K562 (cell line): ENCODE measurements around the gene IL31. TPM values are rescaled to one million over a fixed set of nuclear protein-coding genes. Genes with fewer than 3 reads are reported as not detected.

Experiments used
- ATAC-seq: fragments of 200-7000 bp; cut with Tn5 transposase; 3 replicates; pipeline ENCODE4 v1.9.1; 2020; ENCODE audit warnings: moderate library complexity
- BruUV-seq: library from RNA; stranded (reverse); fragments of 400-500 nt; replicated peaks from 2 replicates; lab custom pipeline; 2021; lab: Mats Ljungman, UMichigan
- CTCF ChIA-PET: fragments of 300-600 bp; formaldehyde crosslinking; extraction: SDS; loops from one replicate; lab custom pipeline; 2021; ENCODE audit warnings: low intra/inter-chr PET ratio; lab: Yijun Ruan, JAX
- POLR2A ChIA-PET: fragments of 300-600, 350-650 bp; sonication (Branson Sonifier 250); formaldehyde crosslinking; extraction: SDS; loops from one replicate; lab custom pipeline; 2021; ENCODE audit warnings: antibody characterized with exemption, inconsistent platforms; lab: Yijun Ruan, JAX
- DNase-seq, 4 experiments: peaks; one replicate each; pipeline versions ENCODE4 v3.0.0 to v3.0.0-alpha.2; 2011 to 2018; ENCODE audit warnings: low spot score in 3 of 4, mixed read lengths in 3 of 4; ENCODE audit errors: extremely low read depth in 1 of 4
- FAIRE-seq: peaks from 2 replicates; lab custom pipeline; 2011; peaks lifted over from hg19 to GRCh38; lab: Jason Lieb, UNC
- H2AFZ ChIP-seq: 2 replicates; pipeline ENCODE4 v1.6.0; 2011; ENCODE audit warnings: low read depth, low read length, control low read depth, inconsistent platforms
- H3K27ac ChIP-seq: fragments of 200-600 bp; 3 replicates; pipeline ENCODE4 v1.8.0; 2011; ENCODE audit warnings: low read depth, mild to moderate bottlenecking, control low read depth, inconsistent platforms, low read length, moderate library complexity, mixed read lengths; ENCODE audit errors: extremely low read depth
- H3K27me3 ChIP-seq, 2 experiments: fragments of 300-600 bp in 1 of 2; 2 replicates in 1 of 2; 3 replicates in 1 of 2; pipeline versions ENCODE4 v1.6.0 to v1.8.0; 2011; ENCODE audit warnings: inconsistent platforms in 2 of 2, low read length in 2 of 2, mild to moderate bottlenecking in 1 of 2, mixed read lengths in 1 of 2, moderate library complexity in 1 of 2; ENCODE audit not compliant: control insufficient read depth in 2 of 2, insufficient read depth in 2 of 2
- H3K36me3 ChIP-seq: fragments of 300-600 bp; 3 replicates; pipeline ENCODE4 v1.8.0; 2011; ENCODE audit warnings: mild to moderate bottlenecking, low read length, inconsistent platforms; ENCODE audit not compliant: control insufficient read depth, insufficient read depth
- H3K4me1 ChIP-seq, 2 experiments: fragments of 200-600 bp in 1 of 2; replicated peaks in 1 of 2; 2 replicates in 1 of 2; 3 replicates in 1 of 2; pipeline versions ENCODE4 v1.5.1 to v1.8.0; 2011; ENCODE audit warnings: inconsistent platforms in 2 of 2, low read length in 2 of 2, mild to moderate bottlenecking in 1 of 2, mixed read lengths in 1 of 2, moderate library complexity in 1 of 2; ENCODE audit not compliant: control insufficient read depth in 2 of 2, insufficient read depth in 2 of 2
- H3K4me2 ChIP-seq: 2 replicates; pipeline ENCODE4 v1.6.1; 2011; ENCODE audit warnings: low read length, control low read depth, inconsistent platforms, mixed read lengths; ENCODE audit not compliant: insufficient read depth
- H3K4me3 ChIP-seq: fragments of 200-600 bp; sonication (generic), shearing (Covaris generic); 2 replicates; pipeline ENCODE4 v1.5.1; 2016; ENCODE audit warnings: control low read depth, inconsistent platforms
- H3K79me2 ChIP-seq: fragments of 200-600 bp; 3 replicates; pipeline ENCODE4 v1.8.0; 2011; ENCODE audit warnings: low read length, inconsistent platforms; ENCODE audit not compliant: control insufficient read depth, insufficient read depth
- H3K9ac ChIP-seq, 2 experiments: 2 replicates each; pipeline versions ENCODE4 v1.6.0 to v1.6.1; 2011; ENCODE audit warnings: low read depth in 2 of 2, low read length in 2 of 2, control low read depth in 1 of 2, inconsistent platforms in 1 of 2, mild to moderate bottlenecking in 1 of 2, mixed read lengths in 1 of 2; ENCODE audit not compliant: insufficient read depth in 1 of 2
- H3K9me1 ChIP-seq: one replicate; pipeline ENCODE4 v1.6.0; 2011; ENCODE audit warnings: inconsistent platforms, mild to moderate bottlenecking, low read length, moderate library complexity; ENCODE audit not compliant: control insufficient read depth, insufficient read depth
- H3K9me3 ChIP-seq: replicated peaks from 2 replicates; pipeline ENCODE4 v1.5.1; 2011; ENCODE audit warnings: low read depth, low read length, inconsistent platforms; ENCODE audit not compliant: control insufficient read depth, insufficient read depth
- H4K20me1 ChIP-seq: replicated peaks from 2 replicates; pipeline ENCODE4 v1.6.1; 2011; ENCODE audit warnings: low read length, inconsistent platforms, mixed read lengths; ENCODE audit not compliant: control insufficient read depth, insufficient read depth
- ARID1B ChIP-seq: fragments of 450-650 bp; IDR thresholded peaks from 2 replicates; pipeline ENCODE4 v1.6.1; 2016; ENCODE audit warnings: antibody characterized with exemption, mild to moderate bottlenecking, inconsistent platforms
- CBX5 ChIP-seq: IDR thresholded peaks from 2 replicates; pipeline ENCODE4 v1.6.1; 2014; ENCODE audit warnings: low read depth, borderline replicate concordance
- CHAMP1 ChIP-seq: fragments of 450-650 bp; IDR thresholded peaks from 2 replicates; pipeline ENCODE4 v1.6.1; 2016; ENCODE audit warnings: mild to moderate bottlenecking
- KDM4B ChIP-seq, 2 experiments: fragments of 450-650 bp in 1 of 2; sonication (generic) in 1 of 2; IDR thresholded peaks; 2 replicates each; pipeline ENCODE4 v1.6.1; 2016 to 2017; ENCODE audit warnings: borderline replicate concordance in 2 of 2, antibody characterized with exemption in 1 of 2, low read depth in 1 of 2, mild to moderate bottlenecking in 1 of 2
- POLR2B ChIP-seq: fragments of 450-650 bp; IDR thresholded peaks from 2 replicates; pipeline ENCODE4 v1.6.1; 2018; ENCODE audit warnings: low read depth; ENCODE audit not compliant: partially characterized antibody
- POLR2G ChIP-seq: fragments of 200-400 bp; formaldehyde crosslinking; IDR thresholded peaks from 2 replicates; pipeline ENCODE4 v1.6.1; 2017; ENCODE audit warnings: low read depth, mild to moderate bottlenecking, antibody characterized with exemption, low read length, moderate library complexity
- RBBP5 ChIP-seq: fragments of 200-600 bp; sonication (generic); IDR thresholded peaks from 2 replicates; pipeline ENCODE4 v1.6.1; 2012; ENCODE audit warnings: borderline replicate concordance, mild to moderate bottlenecking, low read length, control low read depth, inconsistent platforms; ENCODE audit not compliant: insufficient read depth, poor library complexity, severe bottlenecking
- SETDB1 ChIP-seq: IDR thresholded peaks from one replicate; pipeline ENCODE4 v1.6.1; 2012; ENCODE audit warnings: low read length, control low read depth, inconsistent platforms
- SIN3A ChIP-seq, 2 experiments: fragments of 150-350 bp in 1 of 2; IDR thresholded peaks; 2 replicates each; pipeline ENCODE4 v1.6.1; 2011 to 2016; ENCODE audit warnings: borderline replicate concordance in 2 of 2, low read depth in 2 of 2, low read length in 2 of 2, mild to moderate bottlenecking in 2 of 2, moderate library complexity in 2 of 2; ENCODE audit not compliant: control insufficient read depth in 1 of 2
- THAP7 ChIP-seq: fragments of 250-450 bp; sonication (Bioruptor Pico); IDR thresholded peaks from 2 replicates; pipeline ENCODE4 v1.5.0; 2021
- THRA ChIP-seq: fragments of 450-650 bp; IDR thresholded peaks from 2 replicates; pipeline ENCODE4 v1.6.1; 2017; ENCODE audit warnings: mild to moderate bottlenecking, moderate library complexity
- YBX1 ChIP-seq: fragments of 450-650 bp; IDR thresholded peaks from 2 replicates; pipeline ENCODE4 v1.7.1; 2016; ENCODE audit warnings: mild to moderate bottlenecking
- ZNF217 ChIP-seq: sonication (generic); formaldehyde crosslinking; IDR thresholded peaks from 2 replicates; pipeline ENCODE4 v1.8.0; 2022; ENCODE audit warnings: mild to moderate bottlenecking, missing genetic modification reagents
- WGBS: fragments of 100-300 bp; shearing (Covaris generic); methylation state at CpG from one replicate; pipeline ENCODE4 v1.1.6; 2016; ENCODE audit warnings: low coverage, mixed read lengths; ENCODE audit not compliant: insufficient coverage; ENCODE audit errors: missing lambda C conversion rate; 5-methylcytosine and 5-hydroxymethylcytosine counted together
- in situ Hi-C: fragments of 300-500 bp; cut with MboI; formaldehyde crosslinking; loops from 4 replicates; pipeline ENCODE4 v1.15.0; 2018; ENCODE audit warnings: inconsistent platforms, mixed read lengths
- intact Hi-C: fragments of 100-400 bp; cut with micrococcal nuclease; formaldehyde crosslinking; loops from 2 replicates; pipeline ENCODE4 v1.14.2; 2022
- polyA plus RNA-seq, 8 experiments: library from polyadenylated mRNA; depleted of rRNA in 4 of 8; stranded (reverse) in 5 of 8; unstranded in 3 of 8; fragments of >200 nt; fragmentation: Nextera tagmentation in 2 of 8; fragmentation: Illumina TruSeq in 1 of 8; extraction: Ambion mirVana in 2 of 8; extraction: Trizol in 1 of 8; gene quantifications; 2 replicates each; pipeline versions ENCODE4 v1.2.1 to v1.2.3, GENCODE V29; 2011 to 2014; ENCODE audit warnings: inconsistent platforms in 1 of 8, missing spikeins in 1 of 8
- total RNA-seq, 7 experiments: library from RNA; depleted of rRNA in 6 of 7; stranded (reverse); fragments of >200 nt in 6 of 7; fragmentation: Illumina TruSeq in 2 of 7; extraction: Trizol in 2 of 7; gene quantifications; 2 replicates each; pipeline versions ENCODE4 v1.2.1 to v1.2.3, GENCODE V29; 2011 to 2021; ENCODE audit warnings: low replicate concordance in 1 of 7

The IL31 gene
- total and polyA plus RNA-seq, 9 of the 15 experiments (the other 6 are each of a cell fraction or from before 2014, with no cell fraction given): not detected

- Histone ChIP-seq H3K27me3 (no peaks in the 10 kb centered on the region), H3K4me2 (no peak overlapping the region), H3K9me3 (no peaks in the 10 kb centered on the region)
- POLR2A ChIA-PET: no interaction called here
- TF ChIP-seq POLR2B (no peak), CBX5 (no peak), CHAMP1 (no peak), SIN3A (IDR thresholded peaks at IDR 0.05; ENCODE audit: borderline replicate concordance in 2 of 2, control insufficient read depth in 1 of 2, low read depth in 2 of 2, low read length in 2 of 2) (no peak), SETDB1 (no peak), KDM4B (IDR thresholded peaks at IDR 0.05; ENCODE audit: borderline replicate concordance in 2 of 2, low read depth in 1 of 2) (no peak), ARID1B (no peak), RBBP5 (no peak), THAP7 (no peak), ZNF217 (CRISPR knock-in tag) (no peak), POLR2G (no peak), THRA (no peak), YBX1 (no peak)
- TF ChIP-seq, all 486 proteins: peak for 0
- in situ Hi-C loops: no loop called here
- H3K9me1 ChIP-seq: peaks cover 16% of the 10 kb centered on the region
- H3K27ac ChIP-seq: no peak overlapping the region
- 87% methylated on average over 14 of the region's 15 CpGs for WGBS
- ATAC-seq (no peak), FAIRE-seq (no peak), DNase-seq (no peak)
- H4K20me1 ChIP-seq: peaks cover 39% of the 10 kb centered on the region
- peaks cover 9 to 21% of the 10 kb centered on the region in 2 experiments; a peak in 4 of 5 replicates for H3K4me1 ChIP-seq
- CTCF ChIA-PET: no interaction called here
- intact Hi-C loops: no loop called here
- peaks cover 77% of the 10 kb centered on the region; the same call in 2 of the 3 replicates for H3K36me3 ChIP-seq
- no peak overlapping the region for H2AFZ ChIP-seq
- H3K79me2 ChIP-seq: peaks cover 54% of the 10 kb centered on the region
- no TSS peak for BruUV-seq
- no peak overlapping the region for H3K4me3 ChIP-seq
- peak overlapping the region in 1 of 2 experiments; percentile 48; a peak in 2 of 4 replicates for H3K9ac ChIP-seq
Measured at GRCh38 chr12:122126713-122127597, 47.1 kb downstream of the IL31 start.
